GM21447 (cell line): ENCODE data around the gene MKI67.
"Not testable (repeated sequence)": the region's sequence is repeated elsewhere in the genome, so short reads cannot be mapped to it uniquely, and the experiment has no call there.

Experiments
- ATAC-seq: cut with Tn5 transposase; IDR thresholded peaks from one replicate; pipeline ENCODE4 v1.9.1; 2021; ENCODE audit not compliant: unreplicated experiment

MKI67 gene

GRCh38 chr10:128125944-128126764, at the start of gene MKI67:
MKI67 (minus strand) TSS chr10:128126423; CDS start chr10:128125667, 756 bp downstream.
- ATAC-seq: peak; percentile 78

- ATAC-seq: no peak
Observed at GRCh38 chr10:128174581-128175559, 48.6 kb upstream of the MKI67 start.

- no peak for ATAC-seq
Observed at GRCh38 chr10:128173386-128173785, 47.2 kb upstream of the MKI67 start.

GRCh38 chr10:128172756-128173155, 46.5 kb upstream of the MKI67 start:
- no peak for ATAC-seq

GRCh38 chr10:128169811-128170379, 43.7 kb upstream of the MKI67 start:
- no peak for ATAC-seq

- no peak for ATAC-seq
Observed at GRCh38 chr10:128167926-128168520, 41.8 kb upstream of the MKI67 start.

- not testable (repeated sequence) for ATAC-seq
Observed at GRCh38 chr10:128167123-128167522, 40.9 kb upstream of the MKI67 start.

- ATAC-seq: no peak
Observed at GRCh38 chr10:128166151-128166550, 39.9 kb upstream of the MKI67 start.

- no peak for ATAC-seq
Observed at GRCh38 chr10:128165536-128165935, 39.3 kb upstream of the MKI67 start.

- no peak for ATAC-seq
Observed at GRCh38 chr10:128163701-128164100, 37.5 kb upstream of the MKI67 start.

- no peak for ATAC-seq
Observed at GRCh38 chr10:128161031-128161430, 34.8 kb upstream of the MKI67 start.

GRCh38 chr10:128160297-128160711, 34.1 kb upstream of the MKI67 start:
- ATAC-seq: no peak

GRCh38 chr10:128158021-128158795, 32.0 kb upstream of the MKI67 start:
- no peak for ATAC-seq

- no peak for ATAC-seq
Observed at GRCh38 chr10:128156999-128157755, 31.0 kb upstream of the MKI67 start.

GRCh38 chr10:128152741-128153580, 26.7 kb upstream of the MKI67 start:
- no peak for ATAC-seq

GRCh38 chr10:128151031-128151430, 24.8 kb upstream of the MKI67 start:
- no peak for ATAC-seq

- no peak for ATAC-seq
Observed at GRCh38 chr10:128150561-128150960, 24.3 kb upstream of the MKI67 start.

GRCh38 chr10:128150045-128150493, 23.8 kb upstream of the MKI67 start:
- peak; percentile 89 for ATAC-seq
